ENCODE measurements around the gene CACNG3.
A peak's percentile ranks its signal among the peaks of the same experiment; 100 is the strongest.

Gene CACNG3

GRCh38 chr16:24381470-24382118 is 125.5 kb downstream of the CACNG3 start:
- Histone ChIP-seq H3K79me2 (ENCODE audit: control insufficient read depth, insufficient read depth, low read length) (no peaks in the 10 kb centered on the region), H3K4me3 (ENCODE audit: low read length) (no peak overlapping the region), H3K27ac (ENCODE audit: low read depth, low read length) (no peak overlapping the region), H3K4me1 (ENCODE audit: control insufficient read depth, low read depth, low read length) (no peaks in the 10 kb centered on the region), H4K8ac (ENCODE audit: low read depth, low read length) (no peak overlapping the region), H2AK5ac (ENCODE audit: low read length) (no peak overlapping the region), H2BK5ac (ENCODE audit: low read length) (no peak overlapping the region), H3K56ac (ENCODE audit: low read length) (no peak overlapping the region), H3K79me1 (ENCODE audit: low read length) (no peaks in the 10 kb centered on the region), H3K27me3 (ENCODE audit: insufficient read depth, low read length, poor library complexity) (no peaks in the 10 kb centered on the region), H3K4me2 (ENCODE audit: low read length) (no peak overlapping the region), H3K23ac (ENCODE audit: low read length) (no peak overlapping the region), H3K36me3 (ENCODE audit: control insufficient read depth, insufficient read depth, low read length) (no peaks in the 10 kb centered on the region), H3K4ac (ENCODE audit: low read depth, low read length) (no peak overlapping the region), H3K9ac (ENCODE audit: low read length) (no peak overlapping the region), H4K5ac (ENCODE audit: low read length) (no peak overlapping the region), H2BK15ac (replicated peaks; ENCODE audit: low read depth) (no peak overlapping the region), H2BK120ac (ENCODE audit: low read depth, low read length) (no peak overlapping the region), H3K18ac (ENCODE audit: low read length) (no peak overlapping the region)
- WGBS (ENCODE audit: extremely low coverage, insufficient coverage, low lambda C conversion rate), result no CpG with 5 or more reads among the region's 2 CpGs
- DNase-seq, result no peak

DNA sequence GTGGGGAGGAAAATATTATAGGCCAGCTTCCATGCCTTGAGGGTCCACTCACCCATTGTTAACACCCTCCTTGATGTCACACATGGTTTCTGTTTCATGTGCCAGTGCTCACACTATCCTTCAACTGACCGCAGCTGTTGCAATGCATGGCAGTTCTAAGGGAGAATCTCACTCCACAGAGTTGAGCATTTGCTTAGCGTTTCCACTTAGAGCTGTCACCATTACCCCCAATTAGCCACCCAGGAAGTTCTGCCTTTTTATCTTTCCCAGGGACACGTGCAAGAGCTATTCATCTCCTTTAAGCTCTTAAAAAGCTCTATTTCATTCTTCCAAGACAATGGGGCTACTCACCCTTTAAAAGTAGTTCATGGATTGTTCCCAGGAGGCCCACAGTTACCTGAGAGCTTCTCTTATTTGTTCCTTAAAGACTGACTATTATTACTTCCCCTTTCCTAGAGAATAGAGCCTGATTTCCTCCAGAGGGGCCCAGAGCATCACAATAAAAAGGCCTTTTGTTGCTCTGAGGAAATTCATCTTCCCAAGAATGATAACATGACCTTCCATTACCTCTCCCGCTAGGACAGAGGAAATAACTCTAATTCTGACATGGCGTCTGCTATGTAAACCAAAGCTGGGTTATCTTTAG is 126.8 kb downstream of the CACNG3 start:
- H3K27me3 ChIP-seq (ENCODE audit: insufficient read depth, low read length, poor library complexity), result no peaks in the 10 kb centered on the region
- H2BK15ac ChIP-seq (replicated peaks; ENCODE audit: low read depth), result no peak overlapping the region
- H3K79me1 ChIP-seq (ENCODE audit: low read length), result no peaks in the 10 kb centered on the region
- H3K4me2 ChIP-seq (ENCODE audit: low read length), result no peak overlapping the region
- no peaks in the 10 kb centered on the region for H3K79me2 ChIP-seq (ENCODE audit: control insufficient read depth, insufficient read depth, low read length)
- no CpG with 5 or more reads among the region's 5 CpGs for WGBS (ENCODE audit: extremely low coverage, insufficient coverage, low lambda C conversion rate)
- H2BK5ac ChIP-seq (ENCODE audit: low read length), result no peak overlapping the region
- H3K18ac ChIP-seq (ENCODE audit: low read length), result no peak overlapping the region
- no peak overlapping the region for H4K8ac ChIP-seq (ENCODE audit: low read depth, low read length)
- no peak overlapping the region for H3K27ac ChIP-seq (ENCODE audit: low read depth, low read length)
- H3K9ac ChIP-seq (ENCODE audit: low read length), result no peak overlapping the region
- H4K5ac ChIP-seq (ENCODE audit: low read length), result no peak overlapping the region
- H2BK120ac ChIP-seq (ENCODE audit: low read depth, low read length), result no peak overlapping the region
- no peak overlapping the region for H3K4ac ChIP-seq (ENCODE audit: low read depth, low read length)
- H3K23ac ChIP-seq (ENCODE audit: low read length), result no peak overlapping the region
- H2AK5ac ChIP-seq (ENCODE audit: low read length), result no peak overlapping the region
- no peak overlapping the region for H3K4me3 ChIP-seq (ENCODE audit: low read length)
- no peaks in the 10 kb centered on the region for H3K4me1 ChIP-seq (ENCODE audit: control insufficient read depth, low read depth, low read length)
- peak; percentile 3 for DNase-seq
- H3K36me3 ChIP-seq (ENCODE audit: control insufficient read depth, insufficient read depth, low read length), result no peaks in the 10 kb centered on the region
- no peak overlapping the region for H3K56ac ChIP-seq (ENCODE audit: low read length)

- H4K8ac ChIP-seq (ENCODE audit: low read depth, low read length), result no peak overlapping the region
- no peaks in the 10 kb centered on the region for H3K36me3 ChIP-seq (ENCODE audit: control insufficient read depth, insufficient read depth, low read length)
- H3K56ac ChIP-seq (ENCODE audit: low read length), result no peak overlapping the region
- no peak overlapping the region for H3K23ac ChIP-seq (ENCODE audit: low read length)
- H2BK5ac ChIP-seq (ENCODE audit: low read length), result no peak overlapping the region
- H3K9ac ChIP-seq (ENCODE audit: low read length), result no peak overlapping the region
- no peak overlapping the region for H3K4ac ChIP-seq (ENCODE audit: low read depth, low read length)
- H3K79me2 ChIP-seq (ENCODE audit: control insufficient read depth, insufficient read depth, low read length), result no peaks in the 10 kb centered on the region
- H2BK120ac ChIP-seq (ENCODE audit: low read depth, low read length), result no peak overlapping the region
- H2AK5ac ChIP-seq (ENCODE audit: low read length), result no peak overlapping the region
- H3K4me3 ChIP-seq (ENCODE audit: low read length), result no peak overlapping the region
- no peak overlapping the region for H4K5ac ChIP-seq (ENCODE audit: low read length)
- H3K4me2 ChIP-seq (ENCODE audit: low read length), result no peak overlapping the region
- DNase-seq, result no peak
- H3K18ac ChIP-seq (ENCODE audit: low read length), result no peak overlapping the region
- H3K4me1 ChIP-seq (ENCODE audit: control insufficient read depth, low read depth, low read length), result no peaks in the 10 kb centered on the region
- H3K27ac ChIP-seq (ENCODE audit: low read depth, low read length), result no peak overlapping the region
- no CpG with 5 or more reads among the region's 8 CpGs for WGBS (ENCODE audit: extremely low coverage, insufficient coverage, low lambda C conversion rate)
- H2BK15ac ChIP-seq (replicated peaks; ENCODE audit: low read depth), result no peak overlapping the region
- no peaks in the 10 kb centered on the region for H3K27me3 ChIP-seq (ENCODE audit: insufficient read depth, low read length, poor library complexity)
- no peaks in the 10 kb centered on the region for H3K79me1 ChIP-seq (ENCODE audit: low read length)
Observed at GRCh38 chr16:24394341-24394740, 138.2 kb downstream of the CACNG3 start.

GRCh38 chr16:24396350-24397271 is 140.5 kb downstream of the CACNG3 start:
- Histone ChIP-seq H3K36me3 (ENCODE audit: control insufficient read depth, insufficient read depth, low read length) (no peaks in the 10 kb centered on the region), H3K79me1 (ENCODE audit: low read length) (no peaks in the 10 kb centered on the region), H4K5ac (ENCODE audit: low read length) (no peak overlapping the region), H3K4me1 (ENCODE audit: control insufficient read depth, low read depth, low read length) (no peaks in the 10 kb centered on the region), H3K4me2 (ENCODE audit: low read length) (no peak overlapping the region), H2BK120ac (ENCODE audit: low read depth, low read length) (no peak overlapping the region), H2BK5ac (ENCODE audit: low read length) (no peak overlapping the region), H2AK5ac (ENCODE audit: low read length) (no peak overlapping the region), H2BK15ac (replicated peaks; ENCODE audit: low read depth) (no peak overlapping the region), H3K4ac (ENCODE audit: low read depth, low read length) (no peak overlapping the region), H3K27me3 (ENCODE audit: insufficient read depth, low read length, poor library complexity) (no peaks in the 10 kb centered on the region), H3K79me2 (ENCODE audit: control insufficient read depth, insufficient read depth, low read length) (no peaks in the 10 kb centered on the region), H3K27ac (ENCODE audit: low read depth, low read length) (no peak overlapping the region), H3K18ac (ENCODE audit: low read length) (no peak overlapping the region), H3K9ac (ENCODE audit: low read length) (no peak overlapping the region), H3K23ac (ENCODE audit: low read length) (no peak overlapping the region), H3K4me3 (ENCODE audit: low read length) (no peak overlapping the region), H4K8ac (ENCODE audit: low read depth, low read length) (no peak overlapping the region), H3K56ac (ENCODE audit: low read length) (no peak overlapping the region)
- DNase-seq, result no peak
- WGBS (ENCODE audit: extremely low coverage, insufficient coverage, low lambda C conversion rate), result no CpG with 5 or more reads among the region's 6 CpGs

DNA sequence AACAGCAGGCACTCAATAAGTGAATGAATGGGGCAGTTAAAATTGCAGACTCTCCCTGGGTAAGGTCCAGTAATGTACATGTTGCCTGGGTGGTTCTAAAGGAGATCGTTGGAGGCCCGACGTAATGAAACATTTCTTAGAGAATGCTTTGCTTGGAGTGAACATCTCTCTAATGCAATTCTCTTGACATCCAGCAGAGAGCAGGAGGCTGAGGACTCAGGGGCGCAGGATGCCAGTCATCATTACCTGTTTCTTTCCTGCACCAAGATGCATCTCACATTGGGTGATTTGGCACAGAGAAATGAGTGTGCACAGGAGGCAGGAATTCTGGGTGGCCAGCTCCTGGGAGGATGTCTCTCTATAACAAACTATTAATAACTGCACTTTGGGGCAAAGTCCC is 152.9 kb downstream of the CACNG3 start:
- no peak overlapping the region for H3K4me3 ChIP-seq (ENCODE audit: low read length)
- H3K4me2 ChIP-seq (ENCODE audit: low read length), result no peak overlapping the region
- H3K79me1 ChIP-seq (ENCODE audit: low read length), result no peaks in the 10 kb centered on the region
- no peak overlapping the region for H2BK5ac ChIP-seq (ENCODE audit: low read length)
- no peak overlapping the region for H3K9ac ChIP-seq (ENCODE audit: low read length)
- no CpG with 5 or more reads among the region's 4 CpGs for WGBS (ENCODE audit: extremely low coverage, insufficient coverage, low lambda C conversion rate)
- no peaks in the 10 kb centered on the region for H3K4me1 ChIP-seq (ENCODE audit: control insufficient read depth, low read depth, low read length)
- no peak overlapping the region for H4K5ac ChIP-seq (ENCODE audit: low read length)
- no peak overlapping the region for H3K4ac ChIP-seq (ENCODE audit: low read depth, low read length)
- peak; percentile 44 for DNase-seq
- H2BK120ac ChIP-seq (ENCODE audit: low read depth, low read length), result no peak overlapping the region
- H3K27me3 ChIP-seq (ENCODE audit: insufficient read depth, low read length, poor library complexity), result no peaks in the 10 kb centered on the region
- H2AK5ac ChIP-seq (ENCODE audit: low read length), result no peak overlapping the region
- no peak overlapping the region for H3K27ac ChIP-seq (ENCODE audit: low read depth, low read length)
- H3K56ac ChIP-seq (ENCODE audit: low read length), result no peak overlapping the region
- H4K8ac ChIP-seq (ENCODE audit: low read depth, low read length), result no peak overlapping the region
- no peak overlapping the region for H2BK15ac ChIP-seq (replicated peaks; ENCODE audit: low read depth)
- no peaks in the 10 kb centered on the region for H3K36me3 ChIP-seq (ENCODE audit: control insufficient read depth, insufficient read depth, low read length)
- H3K18ac ChIP-seq (ENCODE audit: low read length), result no peak overlapping the region
- no peak overlapping the region for H3K23ac ChIP-seq (ENCODE audit: low read length)
- no peaks in the 10 kb centered on the region for H3K79me2 ChIP-seq (ENCODE audit: control insufficient read depth, insufficient read depth, low read length)

All from mesendoderm (in vitro differentiated cells).